HAP-1 (cell line): ENCODE measurements around the gene FXR2.

Source experiments
- DNase-seq, 2 experiments: peaks; one replicate each; pipeline ENCODE4 v3.0.0-alpha.2; 2016 to 2020; ENCODE audit warnings: low spot score in 2 of 2
- H3K27me3 ChIP-seq: fragments of 250-450 bp; sonication (Bioruptor Pico); 2 replicates; pipeline ENCODE4 v1.5.1; 2020; ENCODE audit warnings: low read depth, mild to moderate bottlenecking, moderate library complexity
- H3K36me3 ChIP-seq: fragments of 250-450 bp; sonication (Bioruptor Pico); replicated peaks from 2 replicates; pipeline ENCODE4 v1.5.1; 2020; ENCODE audit warnings: mild to moderate bottlenecking
- H3K4me1 ChIP-seq: fragments of 250-450 bp; sonication (Bioruptor Pico); 2 replicates; pipeline ENCODE4 v1.5.1; 2020; ENCODE audit warnings: mild to moderate bottlenecking
- H3K4me3 ChIP-seq: fragments of 250-450 bp; sonication (Bioruptor Pico); 2 replicates; pipeline ENCODE4 v1.5.1; 2020; ENCODE audit warnings: mild to moderate bottlenecking, moderate library complexity
- H3K9me3 ChIP-seq: fragments of 250-450 bp; sonication (Bioruptor Pico); 2 replicates; pipeline ENCODE4 v1.5.1; 2020; ENCODE audit warnings: mild to moderate bottlenecking, moderate library complexity
- in situ Hi-C: fragments of 300-500 bp; cut with MboI; formaldehyde crosslinking; loops from 3 replicates; pipeline ENCODE4 v1.14.3; 2020; ENCODE audit warnings: low sequenced_read_pairs, inconsistent platforms, mixed read lengths

The FXR2 gene

GRCh38 chr17:7551396-7551795 lies 63.3 kb downstream of the FXR2 start:
- Histone ChIP-seq H3K9me3 (no peaks in the 10 kb centered on the region), H3K4me3 (no peak overlapping the region), H3K27me3 (no peaks in the 10 kb centered on the region), H3K4me1 (peaks cover 8% of the 10 kb centered on the region), H3K36me3 (no peaks in the 10 kb centered on the region)
- DNase-seq, result no peak
- in situ Hi-C loops, result no loop called here

GRCh38 chr17:7550344-7550743 lies 64.4 kb downstream of the FXR2 start:
- no peaks in the 10 kb centered on the region for H3K27me3 ChIP-seq
- H3K36me3 ChIP-seq, result no peaks in the 10 kb centered on the region
- in situ Hi-C loops, result no loop called here
- H3K4me1 ChIP-seq, result peaks cover 8% of the 10 kb centered on the region
- no peak overlapping the region for H3K4me3 ChIP-seq
- no peak for DNase-seq
- H3K9me3 ChIP-seq, result no peaks in the 10 kb centered on the region

GRCh38 chr17:7549401-7550055 lies 65.2 kb downstream of the FXR2 start:
- in situ Hi-C loops, result no loop called here
- peaks cover 8% of the 10 kb centered on the region for H3K4me1 ChIP-seq
- no peaks in the 10 kb centered on the region for H3K9me3 ChIP-seq
- no peaks in the 10 kb centered on the region for H3K36me3 ChIP-seq
- H3K27me3 ChIP-seq, result no peaks in the 10 kb centered on the region
- H3K4me3 ChIP-seq, result peak overlapping the region; percentile 37
- DNase-seq, result no peak

GRCh38 chr17:7548585-7549400 lies 65.9 kb downstream of the FXR2 start, which contains the start of gene TNFSF12:
Gene TNFSF12, plus strand, starts transcription at chr17:7549058. Its CDS starts 96 bp downstream, at chr17:7549154.
- Histone ChIP-seq H3K4me3 (peak within 1 kb of the TSS; percentile 37), H3K36me3 (no peaks in the 10 kb centered on the region), H3K27me3 (no peaks in the 10 kb centered on the region), H3K9me3 (no peaks in the 10 kb centered on the region), H3K4me1 (peaks cover 8% of the 10 kb centered on the region)
- DNase-seq, result peak in 1 of 2 experiments; percentile 76
- in situ Hi-C loops, result no loop called here

GRCh38 chr17:7544911-7545310 lies 69.8 kb downstream of the FXR2 start:
- Histone ChIP-seq H3K4me1 (peaks cover 8% of the 10 kb centered on the region), H3K36me3 (no peaks in the 10 kb centered on the region), H3K27me3 (no peaks in the 10 kb centered on the region), H3K4me3 (no peak overlapping the region), H3K9me3 (no peaks in the 10 kb centered on the region)
- in situ Hi-C loops, result no loop called here
- no peak for DNase-seq
